PC-3 (cell line): Measurements from ENCODE around the gene FGD3. TPM values are rescaled to one million over a fixed set of nuclear protein-coding genes. Genes with fewer than 3 reads are reported as not detected.

Source experiments
- ATAC-seq: fragments of 200-7000 bp; cut with Tn5 transposase; 2 replicates; pipeline ENCODE4 v1.9.1; 2020; ENCODE audit warnings: mild to moderate bottlenecking, moderate library complexity
- BruUV-seq: library from RNA; stranded (reverse); fragments of 400-500 nt; replicated peaks from 2 replicates; lab custom pipeline; 2021; lab: Mats Ljungman, UMichigan
- CTCF ChIA-PET: fragments of 300-600 bp; sonication (Branson Sonifier 250); formaldehyde crosslinking; loops from one replicate; lab custom pipeline; 2022; ENCODE audit warnings: antibody characterized with exemption; lab: Charles Lee
- POLR2A ChIA-PET: fragments of 300-600 bp; sonication (Branson Sonifier 250); formaldehyde crosslinking; loops from one replicate; lab custom pipeline; 2022; ENCODE audit warnings: antibody characterized with exemption; ENCODE audit not compliant: unreplicated experiment; lab: Charles Lee
- DNase-seq: peaks from one replicate; pipeline ENCODE4 v3.0.0-alpha.2; 2015
- H2AFZ ChIP-seq: fragments of 300-600 bp; sonication (generic); 2 replicates; pipeline ENCODE4 v1.6.0; 2016; ENCODE audit warnings: antibody characterized with exemption, low read length
- H3F3A ChIP-seq: fragments of 300-600 bp; sonication (generic); one replicate; pipeline ENCODE4 v1.6.0; 2017; ENCODE audit warnings: antibody characterized with exemption, low read length, control low read depth, mild to moderate bottlenecking; ENCODE audit not compliant: unreplicated experiment
- H3K27ac ChIP-seq: fragments of 300-600 bp; sonication (generic); 2 replicates; pipeline ENCODE4 v1.5.1; 2016; ENCODE audit warnings: mild to moderate bottlenecking, low read length
- H3K27me3 ChIP-seq: fragments of 300-600 bp; sonication (generic); 2 replicates; pipeline ENCODE4 v1.6.1; 2016; ENCODE audit warnings: low read length, mixed read lengths
- H3K36me3 ChIP-seq: fragments of 300-600 bp; sonication (generic); 2 replicates; pipeline ENCODE4 v1.6.1; 2016; ENCODE audit warnings: low read depth, mixed run types, low read length, mixed read lengths
- H3K4me1 ChIP-seq: fragments of 300-600 bp; sonication (generic); 2 replicates; pipeline ENCODE4 v1.5.1; 2016; ENCODE audit warnings: low read length; ENCODE audit not compliant: insufficient read depth
- H3K4me2 ChIP-seq: fragments of 300-600 bp; sonication (generic); 2 replicates; pipeline ENCODE4 v1.6.0; 2016; ENCODE audit warnings: low read length
- H3K4me3 ChIP-seq: fragments of 300-600 bp; sonication (generic); 2 replicates; pipeline ENCODE4 v1.5.1; 2016; ENCODE audit warnings: mild to moderate bottlenecking, low read length, mixed read lengths
- H3K79me2 ChIP-seq: fragments of 300-600 bp; sonication (generic); 2 replicates; pipeline ENCODE4 v1.6.1; 2017; ENCODE audit warnings: low read length, mixed read lengths
- H3K9ac ChIP-seq: fragments of 300-600 bp; sonication (generic); 2 replicates; pipeline ENCODE4 v1.6.0; 2016; ENCODE audit warnings: mild to moderate bottlenecking, low read length
- H3K9me2 ChIP-seq: fragments of 300-600 bp; sonication (generic); replicated peaks from 2 replicates; pipeline ENCODE4 v1.6.1; 2016; ENCODE audit warnings: mixed run types, low read length, mixed read lengths
- H3K9me3 ChIP-seq: fragments of 300-600 bp; sonication (generic); 2 replicates; pipeline ENCODE4 v1.6.1; 2016; ENCODE audit warnings: low read length, mixed read lengths
- H4K20me1 ChIP-seq: fragments of 300-600 bp; sonication (generic); 2 replicates; pipeline ENCODE4 v1.6.1; 2016; ENCODE audit warnings: low read length, mixed read lengths
- CTCF ChIP-seq: fragments of 300-600 bp; sonication (generic); conservative IDR thresholded peaks from 2 replicates; pipeline ENCODE4 v1.5.1; 2017; ENCODE audit warnings: antibody characterized with exemption, low read depth, mild to moderate bottlenecking, low read length
- EZH2 ChIP-seq: fragments of 300-600 bp; sonication (generic); IDR thresholded peaks from one replicate; pipeline ENCODE4 v1.6.1; 2017; ENCODE audit warnings: antibody characterized with exemption, mild to moderate bottlenecking, low read length; ENCODE audit not compliant: unreplicated experiment
- EZH2phosphoT487 ChIP-seq: fragments of 300-600 bp; sonication (generic); IDR thresholded peaks from 2 replicates; pipeline ENCODE4 v1.6.1; 2018; ENCODE audit warnings: mild to moderate bottlenecking, antibody characterized with exemption, low read length, borderline replicate concordance
- intact Hi-C: fragments of 100-400 bp; cut with micrococcal nuclease; formaldehyde crosslinking; loops from 2 replicates; pipeline ENCODE4 v1.9.0; 2023
- total RNA-seq: library from RNA; depleted of rRNA; stranded (reverse); fragments of >200 nt; gene quantifications from 2 replicates; pipeline ENCODE4 v1.2.3, GENCODE V29; 2014

FGD3 gene
- total RNA-seq, 1 experiment from 2014 or later = 5.4 TPM

- ChIA-PET POLR2A (no interaction called here), CTCF (no interaction called here)
- intact Hi-C loops = no loop called here
- Histone ChIP-seq H3K36me3 (no peaks in the 10 kb centered on the region), H3F3A (no peaks in the 10 kb centered on the region), H3K79me2 (no peaks in the 10 kb centered on the region), H3K4me3 (peak overlapping the region; percentile 28; the same call in 1 of the 2 replicates), H4K20me1 (no peaks in the 10 kb centered on the region), H3K4me2 (peak overlapping the region; percentile 71), H3K9me3 (no peaks in the 10 kb centered on the region), H3K4me1 (peaks cover 19% of the 10 kb centered on the region), H3K27me3 (no peaks in the 10 kb centered on the region), H3K9ac (peak overlapping the region; percentile 50; the same call in 1 of the 2 replicates), H3K9me2 (no peaks in the 10 kb centered on the region), H2AFZ (peak overlapping the region; percentile 64), H3K27ac (peak overlapping the region; percentile 76)
- DNase-seq = peak; percentile 40
- peak; percentile 33; the same call in 1 of the 2 replicates for ATAC-seq
- TF ChIP-seq EZH2 = no peak
- TF ChIP-seq CTCF = no peak
- TF ChIP-seq EZH2phosphoT487 = no peak
- BruUV-seq = no TSS peak
These were observed 5.7 kb downstream of the FGD3 start for GRCh38 chr9:92952906-92953610.

GRCh38 chr9:92954049-92954861, 6.9 kb downstream of the FGD3 start:
- Histone ChIP-seq H4K20me1 (no peaks in the 10 kb centered on the region), H3F3A (no peaks in the 10 kb centered on the region), H3K9me2 (no peaks in the 10 kb centered on the region), H3K36me3 (no peaks in the 10 kb centered on the region), H3K79me2 (no peaks in the 10 kb centered on the region), H3K9ac (peak overlapping the region; percentile 50), H3K4me1 (peaks cover 19% of the 10 kb centered on the region), H3K4me2 (peak overlapping the region; percentile 71), H3K27me3 (no peaks in the 10 kb centered on the region), H3K4me3 (peak overlapping the region; percentile 28; the same call in 1 of the 2 replicates), H3K27ac (peak overlapping the region; percentile 76), H2AFZ (peak overlapping the region; percentile 64), H3K9me3 (no peaks in the 10 kb centered on the region)
- CTCF ChIA-PET = no interaction called here
- TF ChIP-seq EZH2 = no peak
- TF ChIP-seq EZH2phosphoT487 = no peak
- TF ChIP-seq CTCF = no peak
- intact Hi-C loops = no loop called here
- no TSS peak for BruUV-seq
- POLR2A ChIA-PET = interaction anchor here (0.6 kb wide), 1 partner anchor 51 kb away, joined by 4 read pairs; no protein-coding TSS in a partner anchor
- DNase-seq (peak; percentile 91), ATAC-seq (peak; percentile 81)
